ENCODE results near the gene KRTAP19-8. TPM values are rescaled to one million over a fixed set of nuclear protein-coding genes. Genes with fewer than 3 reads are reported as not detected.

Gene KRTAP19-8
- total and polyA plus RNA-seq, 4 donors = not detected

DNA sequence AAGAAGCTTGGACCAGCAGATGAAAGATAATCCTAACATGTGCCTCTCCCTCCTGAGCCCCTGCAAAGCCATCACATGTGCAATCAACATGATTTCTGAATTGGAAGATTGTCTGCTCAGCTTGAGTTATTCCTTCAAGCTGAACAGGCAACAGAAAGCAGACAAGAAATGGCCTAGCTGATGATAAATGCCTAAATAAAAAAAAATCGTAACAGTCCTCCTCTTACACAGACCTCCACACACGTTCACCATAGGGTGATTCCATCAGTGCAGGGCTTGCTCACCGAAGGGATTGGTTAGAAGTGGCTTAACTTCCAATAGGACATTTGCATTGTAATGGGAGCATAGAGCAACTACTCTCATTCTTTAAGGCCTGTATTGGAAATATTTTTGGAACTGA, 14.6 kb downstream of the KRTAP19-8 start:
- no peak for ATAC-seq (ENCODE audit: low FRiP score)
- no peaks in the 10 kb centered on the region for H3K4me1 ChIP-seq (ENCODE audit: control insufficient read depth in 1 of 2, insufficient read depth in 2 of 2, low read length in 2 of 2)
- 53 to 71% methylated on average over 3 of the region's 3 CpGs for WGBS, 2 donors
- H3K36me3 ChIP-seq (ENCODE audit: control insufficient read depth in 1 of 2, insufficient read depth in 2 of 2, low read length in 1 of 2) = no peaks in the 10 kb centered on the region
- DNase-seq = no peak
- intact Hi-C loops (cut with DNase I) = no loop called here
- H3K9me3 ChIP-seq (ENCODE audit: control insufficient read depth, low read length) = no peaks in the 10 kb centered on the region
- H3K27ac ChIP-seq (ENCODE audit: low read depth in 1 of 2, low read length in 2 of 2) = no peak overlapping the region
- no peaks in the 10 kb centered on the region for H3K27me3 ChIP-seq (ENCODE audit: control insufficient read depth in 1 of 2, insufficient read depth in 2 of 2, low read length in 1 of 2)
- no peak overlapping the region for H3K4me3 ChIP-seq (ENCODE audit: low read length in 2 of 2)

DNA sequence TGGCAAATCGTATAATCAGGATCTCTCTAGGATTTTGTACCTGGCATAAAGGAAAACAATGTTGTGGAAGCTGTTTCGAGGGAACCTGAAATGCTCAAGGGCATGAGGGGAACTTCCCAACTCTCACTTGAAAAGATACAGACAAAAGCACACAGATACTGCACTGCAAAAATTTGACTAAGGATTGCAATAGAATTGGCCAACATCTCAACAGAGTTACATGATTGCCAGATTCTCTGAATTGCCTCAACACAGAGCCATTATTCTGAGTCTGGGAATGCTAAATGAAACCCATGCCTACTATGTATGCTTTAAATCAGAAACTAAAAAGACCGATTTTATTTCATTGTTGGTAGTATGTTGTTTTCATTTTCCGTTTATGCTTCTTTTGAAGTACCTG, 16.0 kb downstream of the KRTAP19-8 start:
- H3K27me3 ChIP-seq (ENCODE audit: control insufficient read depth in 1 of 2, insufficient read depth in 2 of 2, low read length in 1 of 2) = no peaks in the 10 kb centered on the region
- no peak for ATAC-seq (ENCODE audit: low FRiP score)
- no peaks in the 10 kb centered on the region for H3K4me1 ChIP-seq (ENCODE audit: control insufficient read depth in 1 of 2, insufficient read depth in 2 of 2, low read length in 2 of 2)
- DNase-seq = no peak
- no peak overlapping the region for H3K4me3 ChIP-seq (ENCODE audit: low read length in 2 of 2)
- H3K27ac ChIP-seq (ENCODE audit: low read depth in 1 of 2, low read length in 2 of 2) = no peak overlapping the region
- WGBS, 2 donors = 58 to 61% methylated on average over 4 of the region's 4 CpGs
- no peaks in the 10 kb centered on the region for H3K9me3 ChIP-seq (ENCODE audit: control insufficient read depth, low read length)
- intact Hi-C loops (cut with DNase I) = no loop called here
- no peaks in the 10 kb centered on the region for H3K36me3 ChIP-seq (ENCODE audit: control insufficient read depth in 1 of 2, insufficient read depth in 2 of 2, low read length in 1 of 2)

DNA sequence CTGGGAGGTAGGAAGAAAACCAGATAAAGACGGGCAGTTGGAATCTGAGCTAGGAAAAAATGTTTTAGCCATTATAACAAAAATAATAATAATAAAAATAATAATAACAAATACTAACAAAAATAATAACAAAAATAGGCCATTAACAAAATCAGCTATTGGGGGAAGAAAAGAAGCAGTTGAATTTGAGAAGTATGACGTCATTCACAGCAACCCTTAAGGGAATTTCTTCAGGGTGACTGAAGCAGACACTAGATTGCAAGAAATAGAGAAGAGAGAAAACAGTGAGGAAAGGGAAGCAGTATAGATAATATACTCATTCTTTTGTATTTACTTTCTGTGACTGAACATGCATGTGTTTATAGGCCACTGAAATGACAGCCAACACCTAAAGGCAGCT, 20.0 kb downstream of the KRTAP19-8 start:
- WGBS, 2 donors = 73 to 79% methylated on average over 2 of the region's 2 CpGs
- Histone ChIP-seq H3K27ac (ENCODE audit: low read depth in 1 of 2, low read length in 2 of 2) (no peak overlapping the region), H3K27me3 (ENCODE audit: control insufficient read depth in 1 of 2, insufficient read depth in 2 of 2, low read length in 1 of 2) (peaks cover 0 to 2% of the 10 kb centered on the region in 2 donors), H3K9me3 (ENCODE audit: control insufficient read depth, low read length) (peaks cover 3% of the 10 kb centered on the region), H3K4me3 (ENCODE audit: low read length in 2 of 2) (no peak overlapping the region), H3K36me3 (ENCODE audit: control insufficient read depth in 1 of 2, insufficient read depth in 2 of 2, low read length in 1 of 2) (no peaks in the 10 kb centered on the region), H3K4me1 (ENCODE audit: control insufficient read depth in 1 of 2, insufficient read depth in 2 of 2, low read length in 2 of 2) (no peaks in the 10 kb centered on the region)
- ATAC-seq (ENCODE audit: low FRiP score) (no peak), DNase-seq (no peak)
- intact Hi-C loops (cut with DNase I) = no loop called here

DNA sequence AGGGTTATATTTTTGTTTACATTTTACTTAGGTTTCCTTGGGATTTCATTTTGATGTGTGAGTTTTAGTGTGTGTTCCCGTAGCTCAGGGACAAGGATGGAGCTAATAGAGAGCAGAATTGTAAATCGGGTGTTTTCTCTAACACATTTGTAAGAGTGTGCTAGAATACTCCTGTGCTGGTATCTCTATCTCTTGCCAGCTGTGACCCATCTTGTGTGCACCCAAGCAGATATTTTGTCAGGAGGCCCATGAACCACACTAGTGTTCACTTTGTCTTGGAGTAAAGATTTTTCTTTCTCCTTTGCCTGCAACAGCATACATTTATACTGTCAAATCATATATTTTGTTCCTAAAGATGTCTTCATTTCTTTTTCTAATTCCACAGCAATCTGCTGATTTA, 23.4 kb downstream of the KRTAP19-8 start:
- WGBS, 2 donors = 72 to 74% methylated on average over 2 of the region's 2 CpGs

DNA sequence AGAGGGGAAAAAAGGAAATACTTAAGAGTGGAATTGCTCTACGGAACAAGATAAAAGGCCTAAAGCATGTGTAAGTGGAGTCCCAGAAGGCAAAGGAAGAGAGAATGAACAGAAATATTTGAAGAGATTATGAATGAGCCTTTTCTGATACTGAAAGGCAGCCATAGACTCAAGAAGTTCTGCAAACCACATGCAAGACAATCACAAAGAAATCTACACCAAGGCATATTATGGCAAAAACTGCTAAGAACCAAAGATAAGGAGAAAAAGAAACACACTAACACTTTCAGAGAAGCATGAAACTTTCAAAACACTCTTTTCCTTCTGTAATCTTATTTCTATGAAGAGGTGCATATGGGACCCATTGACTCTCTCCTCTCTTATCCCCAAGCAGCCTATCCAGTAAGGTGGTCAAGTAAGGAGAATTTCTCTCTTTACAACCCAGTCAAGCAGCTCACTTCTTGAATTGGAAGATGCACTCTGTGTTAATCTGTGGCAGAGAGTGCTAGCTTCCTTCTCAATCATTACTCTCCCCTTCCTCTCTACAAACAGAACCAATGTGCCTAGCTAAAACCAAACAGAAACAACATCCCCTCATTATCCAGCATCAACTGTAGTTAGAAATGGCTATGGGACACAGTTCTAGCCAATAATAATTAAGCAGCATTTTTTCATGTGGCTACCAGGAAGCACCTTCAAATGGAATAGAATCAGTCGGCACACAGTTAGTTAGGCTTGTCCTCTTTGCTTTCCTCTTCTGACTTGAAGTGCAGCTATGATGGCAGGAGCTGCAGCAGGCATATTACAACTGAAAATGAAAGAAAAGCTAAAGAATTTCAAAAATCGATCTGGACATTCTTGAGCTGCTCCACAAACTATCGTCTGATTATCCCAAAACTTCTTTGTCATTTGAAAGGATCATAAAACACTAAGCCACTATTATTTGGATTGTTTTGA, 25.9 kb downstream of the KRTAP19-8 start:
- no peak overlapping the region for H3K4me3 ChIP-seq (ENCODE audit: low read length in 2 of 2)
- peaks cover 0 to 2% of the 10 kb centered on the region in 2 donors for H3K27me3 ChIP-seq (ENCODE audit: control insufficient read depth in 1 of 2, insufficient read depth in 2 of 2, low read length in 1 of 2)
- ATAC-seq (ENCODE audit: low FRiP score) (no peak), DNase-seq (no peak)
- no peak overlapping the region for H3K27ac ChIP-seq (ENCODE audit: low read depth in 1 of 2, low read length in 2 of 2)
- peaks cover 3% of the 10 kb centered on the region for H3K9me3 ChIP-seq (ENCODE audit: control insufficient read depth, low read length)
- H3K4me1 ChIP-seq (ENCODE audit: control insufficient read depth in 1 of 2, insufficient read depth in 2 of 2, low read length in 2 of 2) = no peaks in the 10 kb centered on the region
- intact Hi-C loops (cut with DNase I) = no loop called here
- no peaks in the 10 kb centered on the region for H3K36me3 ChIP-seq (ENCODE audit: control insufficient read depth in 1 of 2, insufficient read depth in 2 of 2, low read length in 1 of 2)
- WGBS, 2 donors = 68 to 79% methylated on average over 4 of the region's 4 CpGs

More for the DNA sequence above, 23.4 kb downstream of the KRTAP19-8 start:
- Histone ChIP-seq H3K4me3 (ENCODE audit: low read length in 2 of 2) (no peak overlapping the region), H3K27me3 (ENCODE audit: control insufficient read depth in 1 of 2, insufficient read depth in 2 of 2, low read length in 1 of 2) (peaks cover 0 to 2% of the 10 kb centered on the region in 2 donors), H3K4me1 (ENCODE audit: control insufficient read depth in 1 of 2, insufficient read depth in 2 of 2, low read length in 2 of 2) (no peaks in the 10 kb centered on the region), H3K9me3 (ENCODE audit: control insufficient read depth, low read length) (peaks cover 3% of the 10 kb centered on the region), H3K36me3 (ENCODE audit: control insufficient read depth in 1 of 2, insufficient read depth in 2 of 2, low read length in 1 of 2) (no peaks in the 10 kb centered on the region), H3K27ac (ENCODE audit: low read depth in 1 of 2, low read length in 2 of 2) (no peak overlapping the region)
- ATAC-seq (ENCODE audit: low FRiP score) = no peak
- intact Hi-C loops (cut with DNase I) = no loop called here
- DNase-seq = no peak

DNA sequence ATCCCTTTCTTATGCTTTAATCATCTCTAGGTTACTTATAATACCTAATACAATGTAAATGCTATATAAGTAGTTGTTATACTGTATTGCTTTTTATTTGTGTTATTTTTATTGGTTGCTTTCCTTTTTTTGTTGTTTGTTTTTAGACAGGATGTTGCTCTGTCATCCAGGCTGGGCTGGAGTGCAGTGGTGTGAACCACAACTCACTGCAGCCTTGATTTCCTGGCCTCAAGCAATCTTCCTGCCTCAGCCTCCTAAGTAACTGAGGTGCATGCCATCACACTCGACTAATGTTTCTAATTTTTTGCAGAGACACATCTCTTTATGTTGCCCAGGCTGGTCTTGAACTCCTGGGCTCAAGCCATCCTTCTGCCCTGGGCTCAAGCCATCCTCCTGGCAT, 26.9 kb downstream of the KRTAP19-8 start:
- Histone ChIP-seq H3K36me3 (ENCODE audit: control insufficient read depth in 1 of 2, insufficient read depth in 2 of 2, low read length in 1 of 2) (no peaks in the 10 kb centered on the region), H3K4me1 (ENCODE audit: control insufficient read depth in 1 of 2, insufficient read depth in 2 of 2, low read length in 2 of 2) (no peaks in the 10 kb centered on the region), H3K27me3 (ENCODE audit: control insufficient read depth in 1 of 2, insufficient read depth in 2 of 2, low read length in 1 of 2) (peaks cover 0 to 2% of the 10 kb centered on the region in 2 donors), H3K27ac (ENCODE audit: low read depth in 1 of 2, low read length in 2 of 2) (no peak overlapping the region), H3K4me3 (ENCODE audit: low read length in 2 of 2) (no peak overlapping the region), H3K9me3 (ENCODE audit: control insufficient read depth, low read length) (peaks cover 3% of the 10 kb centered on the region)
- DNase-seq (no peak), ATAC-seq (ENCODE audit: low FRiP score) (no peak)
- 68 to 74% methylated on average over 1 of the region's 1 CpG for WGBS, 2 donors
- intact Hi-C loops (cut with DNase I) = no loop called here

DNA sequence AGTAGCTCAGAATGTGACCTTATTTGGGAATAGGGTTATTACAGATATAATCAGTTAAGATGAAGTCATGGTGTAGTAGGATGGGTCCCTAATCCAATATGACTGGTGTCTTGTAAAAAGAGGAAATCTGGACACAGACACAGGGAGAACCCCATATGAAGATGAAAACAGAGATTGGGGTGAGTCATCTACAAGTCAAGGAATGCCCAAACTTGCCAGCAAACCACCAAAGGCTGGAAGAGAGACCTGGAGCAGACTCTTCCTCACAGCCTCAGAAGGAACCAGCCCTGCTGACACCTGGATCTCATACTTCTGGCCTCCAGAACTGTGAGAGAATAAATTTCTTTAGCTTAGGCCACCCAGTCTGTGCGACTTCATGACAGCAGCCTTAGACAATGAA, 29.9 kb downstream of the KRTAP19-8 start:
- intact Hi-C loops (cut with DNase I) = no loop called here
- no peaks in the 10 kb centered on the region for H3K27me3 ChIP-seq (ENCODE audit: control insufficient read depth in 1 of 2, insufficient read depth in 2 of 2, low read length in 1 of 2)
- H3K9me3 ChIP-seq (ENCODE audit: control insufficient read depth, low read length) = no peaks in the 10 kb centered on the region
- WGBS, 2 donors = 100% methylated on average over 1 of the region's 1 CpG
- no peak overlapping the region for H3K4me3 ChIP-seq (ENCODE audit: low read length in 2 of 2)
- no peaks in the 10 kb centered on the region for H3K4me1 ChIP-seq (ENCODE audit: control insufficient read depth in 1 of 2, insufficient read depth in 2 of 2, low read length in 2 of 2)
- ATAC-seq (ENCODE audit: low FRiP score) (no peak), DNase-seq (no peak)
- no peaks in the 10 kb centered on the region for H3K36me3 ChIP-seq (ENCODE audit: control insufficient read depth in 1 of 2, insufficient read depth in 2 of 2, low read length in 1 of 2)
- H3K27ac ChIP-seq (ENCODE audit: low read depth in 1 of 2, low read length in 2 of 2) = no peak overlapping the region

DNA sequence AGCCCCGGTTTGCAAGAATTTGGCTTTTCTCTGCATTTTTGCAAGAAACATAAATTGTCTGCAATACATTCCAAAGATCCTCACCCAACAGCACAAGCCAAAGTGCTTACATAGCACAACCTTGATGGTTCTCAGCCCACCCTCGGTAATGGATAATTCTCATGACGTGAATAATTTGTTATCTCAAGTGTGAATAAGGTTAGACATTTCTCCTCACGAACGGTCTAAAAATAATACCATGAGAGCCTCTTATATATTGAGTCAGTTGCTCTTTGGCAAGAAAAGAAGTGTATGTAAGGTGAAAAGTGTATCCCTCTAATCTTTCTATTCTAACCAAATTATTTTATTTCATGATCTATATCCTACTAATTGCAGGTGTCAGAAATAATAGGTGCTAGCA, 33.3 kb downstream of the KRTAP19-8 start:
- 35 to 41% methylated on average over 5 of the region's 5 CpGs for WGBS, 2 donors

DNA sequence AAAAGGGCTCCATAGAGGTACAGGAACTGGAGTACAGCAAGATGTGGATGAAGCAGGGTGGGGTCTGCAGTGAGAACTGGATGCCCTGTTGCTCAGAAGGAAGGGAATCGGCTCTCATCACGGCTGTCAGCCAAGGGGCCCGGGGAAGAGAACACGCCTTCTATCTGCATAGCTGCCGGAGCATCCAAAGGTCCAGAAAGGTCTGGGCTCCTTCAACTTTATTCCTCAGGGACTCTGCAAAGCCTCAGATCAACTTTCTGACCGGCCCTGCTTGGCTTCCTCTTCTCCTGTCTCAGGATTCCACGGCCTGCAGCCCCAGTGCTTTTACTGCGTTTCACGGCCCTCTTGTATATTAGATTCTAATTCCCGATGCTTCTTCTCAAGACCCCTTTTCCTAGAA, 34.8 kb downstream of the KRTAP19-8 start:
- H3K27ac ChIP-seq (ENCODE audit: low read depth in 1 of 2, low read length in 2 of 2) = no peak overlapping the region
- DNase-seq = no peak
- no peak for ATAC-seq (ENCODE audit: low FRiP score)
- no peak overlapping the region for H3K4me3 ChIP-seq (ENCODE audit: low read length in 2 of 2)
- H3K36me3 ChIP-seq (ENCODE audit: control insufficient read depth in 1 of 2, insufficient read depth in 2 of 2, low read length in 1 of 2) = no peaks in the 10 kb centered on the region
- H3K4me1 ChIP-seq (ENCODE audit: control insufficient read depth in 1 of 2, insufficient read depth in 2 of 2, low read length in 2 of 2) = no peaks in the 10 kb centered on the region
- H3K9me3 ChIP-seq (ENCODE audit: control insufficient read depth, low read length) = no peaks in the 10 kb centered on the region
- 77 to 79% methylated on average over 10 of the region's 10 CpGs for WGBS, 2 donors
- intact Hi-C loops (cut with DNase I) = no loop called here
- peaks cover 0 to 2% of the 10 kb centered on the region in 2 donors for H3K27me3 ChIP-seq (ENCODE audit: control insufficient read depth in 1 of 2, insufficient read depth in 2 of 2, low read length in 1 of 2)

More for the DNA sequence above, 33.3 kb downstream of the KRTAP19-8 start:
- intact Hi-C loops (cut with DNase I) = no loop called here
- H3K4me3 ChIP-seq (ENCODE audit: low read length in 2 of 2) = no peak overlapping the region
- no peak for DNase-seq
- no peaks in the 10 kb centered on the region for H3K36me3 ChIP-seq (ENCODE audit: control insufficient read depth in 1 of 2, insufficient read depth in 2 of 2, low read length in 1 of 2)
- H3K27ac ChIP-seq (ENCODE audit: low read depth in 1 of 2, low read length in 2 of 2) = no peak overlapping the region
- no peaks in the 10 kb centered on the region for H3K9me3 ChIP-seq (ENCODE audit: control insufficient read depth, low read length)
- no peak for ATAC-seq (ENCODE audit: low FRiP score)
- H3K27me3 ChIP-seq (ENCODE audit: control insufficient read depth in 1 of 2, insufficient read depth in 2 of 2, low read length in 1 of 2) = peaks cover 0 to 2% of the 10 kb centered on the region in 2 donors
- H3K4me1 ChIP-seq (ENCODE audit: control insufficient read depth in 1 of 2, insufficient read depth in 2 of 2, low read length in 2 of 2) = no peaks in the 10 kb centered on the region
